ENCODE data around the gene ISG20L2.
A peak's percentile ranks its signal among the peaks of the same experiment; 100 is the strongest.

The ISG20L2 gene

DNA sequence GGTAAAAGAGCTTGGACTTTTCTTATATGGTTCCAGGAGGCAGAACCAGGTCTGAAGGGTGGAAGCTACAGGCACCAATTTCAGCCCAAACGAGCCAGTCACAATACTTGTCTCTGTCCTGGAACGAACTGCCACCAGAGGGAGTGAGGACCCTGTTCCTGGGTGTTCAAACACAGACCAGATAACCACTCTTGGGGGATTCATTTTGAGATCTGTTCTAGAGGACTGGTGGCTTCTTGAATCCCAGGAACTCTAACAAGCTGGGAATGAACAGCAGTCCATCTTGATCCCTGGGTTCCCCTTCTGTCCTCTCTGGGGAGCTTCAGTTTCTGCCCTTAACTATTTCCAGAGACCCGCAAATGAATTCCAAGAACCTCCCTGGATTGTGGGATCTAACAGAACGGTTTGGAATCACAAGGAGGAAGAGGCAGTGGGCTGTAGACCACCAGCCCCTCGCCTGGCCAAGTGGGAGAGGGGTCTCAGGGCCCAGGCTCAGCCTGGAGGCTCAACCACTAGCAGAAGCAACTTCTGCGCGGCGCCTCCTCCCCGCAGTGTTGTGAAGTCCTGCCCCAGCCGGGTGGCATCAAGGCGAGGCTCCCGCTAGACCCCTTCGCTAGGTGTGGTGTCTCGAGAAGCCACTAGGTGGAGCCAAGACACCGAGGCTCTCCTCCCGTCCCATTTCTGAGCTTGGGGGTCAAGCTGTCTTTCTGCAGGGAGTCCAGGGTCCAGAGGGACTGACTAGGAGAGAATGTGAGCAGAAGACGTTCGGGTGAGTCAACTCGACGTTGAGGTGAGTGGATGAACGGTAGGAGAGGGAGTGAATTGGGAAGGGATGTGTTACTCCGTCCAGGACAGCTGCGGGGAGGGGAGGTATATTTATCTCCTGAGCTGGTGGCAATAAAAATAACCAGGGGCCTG, 39.3 kb downstream of the ISG20L2 start:
- DNase-seq (ENCODE audit: low spot score): peak; percentile 79

DNA sequence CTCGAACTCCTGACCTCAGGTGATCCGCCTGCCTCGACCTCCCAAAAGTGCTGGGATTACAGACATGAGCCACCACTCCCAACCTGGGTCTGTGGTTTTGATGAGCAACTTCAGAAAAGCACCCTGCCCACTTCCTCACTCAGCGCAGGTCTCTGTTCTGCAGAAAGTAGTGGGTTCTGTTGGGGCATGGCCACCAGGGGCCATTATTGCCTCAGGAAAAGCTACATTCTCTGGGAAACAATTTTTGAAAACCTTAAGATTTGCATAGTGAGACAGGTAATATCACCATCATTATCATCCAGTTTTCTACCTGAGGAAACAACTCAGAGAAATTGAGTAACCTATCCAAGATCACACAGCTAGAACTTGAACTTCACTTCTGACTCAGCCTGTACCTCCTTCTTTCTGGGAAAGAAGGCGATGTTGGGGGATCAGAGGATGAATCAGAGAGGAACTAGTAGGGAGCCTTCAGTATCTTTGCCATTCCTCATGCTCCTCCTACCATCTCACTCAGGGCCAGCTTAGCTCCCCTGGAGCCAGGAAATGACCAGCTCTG, 44.3 kb downstream of the ISG20L2 start:
- DNase-seq (ENCODE audit: low spot score): no peak

DNA sequence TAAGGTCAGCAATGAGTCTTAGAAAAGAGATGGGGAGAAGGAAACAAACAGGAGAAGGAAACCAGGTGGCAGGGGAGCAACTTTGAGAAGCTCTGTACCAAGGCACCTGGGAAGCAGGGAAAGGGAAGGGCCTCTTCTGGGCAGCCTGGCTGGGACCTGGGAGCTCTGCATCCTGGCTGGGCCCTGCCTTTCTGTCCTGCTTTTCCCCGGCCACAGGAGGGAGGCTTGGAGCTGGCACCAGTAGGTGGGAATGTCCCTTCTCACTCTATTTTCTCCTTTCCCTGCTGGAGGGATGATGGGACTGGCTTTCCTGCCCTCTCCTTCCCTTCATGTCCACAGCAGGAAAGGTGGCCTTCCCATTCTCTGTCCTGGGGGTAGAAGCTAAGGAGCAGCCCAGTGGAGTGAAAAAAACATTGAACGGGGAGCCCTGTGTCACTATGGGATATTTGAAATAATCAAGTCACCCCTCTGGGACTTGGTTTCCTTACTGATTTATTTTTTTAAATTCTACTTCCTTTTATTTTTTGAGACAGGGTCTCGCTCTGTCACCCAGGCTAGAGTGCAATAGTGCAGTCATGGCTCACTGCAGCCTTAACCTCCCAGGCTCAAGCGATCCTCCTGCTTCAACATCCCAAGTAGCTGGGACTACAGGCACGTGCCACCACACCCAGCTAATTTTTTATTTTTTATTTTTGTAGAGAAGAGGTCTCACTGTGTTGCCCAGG, 46.2 kb downstream of the ISG20L2 start:
- DNase-seq (ENCODE audit: low spot score): no peak

DNA sequence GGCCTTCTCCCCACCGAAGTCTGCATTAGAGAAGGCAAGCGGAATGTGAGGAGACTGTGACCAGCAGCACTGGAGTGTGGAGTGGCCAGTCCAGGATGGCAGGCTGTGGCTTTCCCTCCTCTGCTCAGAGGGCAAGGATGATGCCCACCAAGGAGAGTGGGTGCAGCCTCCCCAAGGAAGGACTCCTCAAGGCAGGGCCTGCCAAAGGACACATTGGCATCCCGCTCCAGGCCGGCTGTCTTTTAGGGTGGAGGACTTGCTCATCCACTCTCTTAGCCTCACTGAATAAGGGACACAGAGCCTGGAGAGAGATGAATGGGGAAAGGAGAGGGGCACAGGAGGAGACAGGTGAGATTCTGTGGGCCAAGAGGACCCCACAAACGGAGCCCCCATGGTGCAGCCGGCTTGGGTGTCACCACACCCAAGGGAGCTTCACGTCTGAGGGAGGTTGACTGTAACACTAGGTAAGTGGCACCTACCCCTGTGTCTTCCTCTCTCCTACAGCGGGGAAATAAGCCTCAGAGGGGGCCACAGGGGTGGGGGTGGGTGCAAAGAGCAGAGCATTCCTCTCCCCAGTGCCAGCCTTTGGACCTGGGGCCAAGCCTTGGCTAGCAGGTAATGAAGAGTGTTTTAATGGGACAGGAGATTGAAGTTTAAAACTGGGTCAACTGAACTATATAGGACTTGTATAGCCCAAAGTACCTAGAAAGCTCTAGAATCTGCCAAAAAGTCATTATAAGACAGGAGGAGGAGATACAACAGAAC, 47.2 kb downstream of the ISG20L2 start:
- DNase-seq (ENCODE audit: low spot score): no peak

DNA sequence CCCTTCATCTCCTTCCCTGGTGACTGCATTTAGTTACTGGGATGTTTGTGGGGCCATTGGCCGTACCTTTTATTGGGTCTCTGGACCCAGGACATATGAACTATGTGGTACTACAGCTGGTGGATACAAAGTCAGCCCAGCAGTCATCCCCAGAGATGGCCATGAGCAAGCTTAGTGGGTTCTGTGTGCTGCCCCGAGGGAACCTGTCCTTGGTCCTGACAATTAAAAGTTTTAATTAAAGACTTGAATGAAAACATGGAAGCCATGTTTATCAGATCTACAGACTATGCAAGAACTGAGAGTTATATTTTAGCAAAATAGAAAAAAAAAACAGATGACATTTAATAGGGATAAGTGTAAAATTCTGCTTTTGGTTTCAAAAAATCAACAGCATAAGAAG, 48.5 kb downstream of the ISG20L2 start:
- DNase-seq (ENCODE audit: low spot score): no peak

DNA sequence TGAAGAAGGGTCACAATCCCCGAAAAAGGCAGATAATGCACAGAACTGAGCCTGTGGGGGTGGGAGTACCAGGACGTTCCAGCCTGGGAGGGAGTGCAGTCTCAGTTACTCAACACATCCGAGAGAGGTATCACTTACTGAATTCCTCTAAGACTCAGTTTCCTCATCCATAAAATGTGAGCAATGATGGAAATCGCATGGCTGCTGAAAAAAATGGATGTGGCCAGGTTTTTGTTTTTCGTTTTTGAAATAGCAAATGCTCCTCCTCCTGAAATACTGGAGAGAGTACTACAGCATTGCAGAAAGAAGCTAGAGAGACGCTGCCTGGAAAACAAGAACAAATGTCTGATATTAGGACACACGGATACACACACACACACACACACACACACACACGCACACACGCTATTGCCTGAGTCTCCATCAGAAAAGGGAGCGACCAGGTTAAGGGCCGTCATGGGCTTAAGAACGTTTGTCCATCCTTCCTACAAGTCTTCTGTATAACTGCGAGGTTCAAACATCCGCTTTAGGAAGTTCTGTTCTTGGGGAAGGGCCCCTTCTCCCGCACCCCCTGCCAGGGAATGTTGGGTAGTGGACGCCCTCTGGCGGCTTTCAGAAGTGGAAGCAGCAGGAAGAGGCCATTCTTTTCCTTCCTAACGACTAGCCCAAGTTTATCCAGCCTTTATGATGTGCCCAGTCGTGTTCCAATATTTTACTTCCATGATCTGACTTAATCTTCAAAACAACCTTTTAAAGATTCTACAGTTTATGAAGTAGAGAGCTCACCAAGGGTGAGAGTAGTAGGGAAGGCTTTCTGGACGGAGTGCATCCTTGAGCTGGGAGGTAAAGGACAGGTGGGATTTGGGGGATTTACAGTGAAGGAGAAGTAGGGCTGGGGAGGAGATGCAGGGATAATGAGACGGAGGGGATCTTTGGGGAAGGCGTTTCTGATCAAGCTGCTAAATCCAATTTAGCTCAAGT, 50.7 kb downstream of the ISG20L2 start:
- DNase-seq (ENCODE audit: low spot score): no peak

DNA sequence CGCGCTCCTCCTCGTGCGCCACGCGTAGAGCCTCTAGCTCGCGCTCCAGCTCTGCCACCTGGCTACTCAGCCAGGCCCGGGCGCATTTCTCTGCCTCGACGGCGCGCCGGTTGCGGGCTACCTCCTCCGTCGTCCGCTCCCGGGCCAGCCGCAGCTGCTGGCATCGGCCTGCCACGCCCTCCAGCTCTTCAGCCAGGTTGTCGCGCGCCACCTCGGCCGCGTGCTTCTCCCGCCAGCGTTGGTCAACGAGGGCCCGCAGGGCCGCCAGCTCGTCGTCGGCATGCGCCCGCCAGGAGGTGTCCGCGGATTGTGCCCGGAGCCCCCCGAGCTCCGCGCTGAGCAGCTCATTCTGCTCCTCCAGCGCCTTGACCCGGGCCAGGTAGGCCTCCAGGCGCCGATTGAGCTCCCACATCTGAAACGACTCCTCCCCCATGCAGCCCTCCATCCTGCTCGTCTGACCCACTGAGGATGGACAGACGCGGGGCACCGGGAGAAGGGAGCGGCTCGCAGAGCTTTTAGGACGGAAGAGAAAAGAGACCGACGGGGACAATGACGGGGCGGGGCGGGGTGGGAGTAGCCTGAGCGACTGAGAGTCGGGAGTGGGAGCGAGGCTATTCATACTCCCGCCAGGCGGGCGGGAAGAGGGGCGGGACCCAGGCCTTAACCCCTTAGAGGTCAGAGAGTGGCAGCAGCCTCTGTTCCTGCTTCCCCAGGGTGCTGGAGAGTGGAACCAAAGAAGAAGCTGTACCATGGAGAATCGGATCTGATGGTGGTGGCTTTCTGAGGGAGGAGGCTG, 51.5 kb downstream of the ISG20L2 start, which contains the start of gene NES:
Gene NES, minus strand, starts transcription at position 588 of the 796 bp plus-strand sequence. Its CDS starts 143 bp downstream, at position 445.
- DNase-seq (ENCODE audit: low spot score): peak; percentile 92

DNA sequence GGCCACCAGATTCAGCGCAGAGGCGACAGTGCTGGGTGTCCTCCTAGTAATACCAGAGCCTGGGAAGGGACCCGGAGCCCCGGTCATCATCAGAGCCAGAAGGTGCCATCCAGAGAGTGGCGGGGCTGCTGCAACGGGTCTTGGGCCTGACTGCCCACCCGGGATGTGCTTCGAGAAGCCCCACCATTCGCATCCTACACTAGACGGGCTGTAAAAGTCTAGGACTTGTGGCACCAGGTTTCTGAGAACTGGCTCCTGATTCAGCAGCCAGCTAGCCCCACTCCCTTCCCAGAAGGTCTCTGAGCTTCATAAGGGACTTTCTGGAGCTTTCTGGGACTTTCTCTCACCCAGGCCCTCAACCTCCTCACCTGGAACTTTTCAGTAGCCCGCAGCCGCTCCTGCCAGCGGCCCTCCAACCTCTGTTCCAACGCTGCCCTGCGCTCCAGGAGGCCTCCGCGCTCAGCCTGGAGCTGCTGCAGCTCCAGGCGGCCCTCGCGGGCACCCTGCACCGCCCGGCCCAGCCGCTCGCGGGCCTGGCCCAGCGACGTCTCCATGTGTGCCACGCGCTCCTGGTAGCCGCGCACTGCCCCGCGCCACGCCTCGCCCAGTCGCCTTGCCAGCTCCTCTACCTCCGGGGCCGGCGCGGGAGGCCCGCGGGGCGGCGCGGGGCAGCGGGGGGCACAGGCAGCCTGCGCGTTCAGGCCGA, 52.3 kb downstream of the ISG20L2 start:
- DNase-seq (ENCODE audit: low spot score): no peak

DNA sequence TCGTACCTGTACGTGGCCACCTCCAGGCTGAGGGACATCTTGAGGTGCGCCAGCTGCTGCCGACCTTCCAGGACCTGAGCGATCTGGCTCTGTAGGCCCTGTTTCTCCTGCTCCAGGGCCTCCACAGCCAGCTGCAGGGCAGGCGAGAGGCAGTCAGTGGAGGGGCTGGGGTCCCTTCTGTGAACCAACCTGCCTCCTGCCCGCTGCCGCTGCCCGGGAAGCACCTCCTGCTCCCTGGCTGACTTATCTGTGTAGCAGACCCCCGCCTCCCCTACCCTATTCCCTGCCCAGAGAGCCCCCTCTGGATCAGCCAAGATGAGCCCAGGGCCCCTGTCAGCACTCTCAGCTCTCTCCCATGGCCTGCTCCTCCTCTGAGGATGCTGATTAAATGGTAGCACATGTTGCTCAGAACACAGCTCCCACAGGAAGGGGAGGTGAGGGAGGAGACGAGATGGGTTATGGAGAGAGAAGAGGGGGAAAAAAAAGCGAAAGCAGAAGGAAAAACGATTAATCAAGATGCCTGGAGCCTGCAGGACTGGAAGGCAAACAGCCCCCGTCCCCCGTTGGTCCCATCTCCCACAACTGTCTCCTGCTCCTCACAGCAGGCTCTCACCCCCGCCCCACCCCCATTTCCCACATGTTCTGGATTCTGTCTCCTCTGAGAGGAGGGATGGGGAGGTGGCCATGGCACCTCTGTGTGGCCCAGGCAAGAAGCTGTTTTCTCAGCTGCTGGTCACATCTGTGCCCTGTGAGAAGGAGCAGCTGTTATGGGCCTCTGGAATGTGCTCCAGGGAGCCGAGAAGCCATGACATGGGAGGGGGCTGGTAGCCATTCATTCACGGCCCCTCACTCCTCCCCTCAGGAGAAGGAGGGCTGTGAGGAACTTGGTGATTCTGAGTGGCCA, 53.1 kb downstream of the ISG20L2 start:
- no peak for DNase-seq (ENCODE audit: low spot score)

DNA sequence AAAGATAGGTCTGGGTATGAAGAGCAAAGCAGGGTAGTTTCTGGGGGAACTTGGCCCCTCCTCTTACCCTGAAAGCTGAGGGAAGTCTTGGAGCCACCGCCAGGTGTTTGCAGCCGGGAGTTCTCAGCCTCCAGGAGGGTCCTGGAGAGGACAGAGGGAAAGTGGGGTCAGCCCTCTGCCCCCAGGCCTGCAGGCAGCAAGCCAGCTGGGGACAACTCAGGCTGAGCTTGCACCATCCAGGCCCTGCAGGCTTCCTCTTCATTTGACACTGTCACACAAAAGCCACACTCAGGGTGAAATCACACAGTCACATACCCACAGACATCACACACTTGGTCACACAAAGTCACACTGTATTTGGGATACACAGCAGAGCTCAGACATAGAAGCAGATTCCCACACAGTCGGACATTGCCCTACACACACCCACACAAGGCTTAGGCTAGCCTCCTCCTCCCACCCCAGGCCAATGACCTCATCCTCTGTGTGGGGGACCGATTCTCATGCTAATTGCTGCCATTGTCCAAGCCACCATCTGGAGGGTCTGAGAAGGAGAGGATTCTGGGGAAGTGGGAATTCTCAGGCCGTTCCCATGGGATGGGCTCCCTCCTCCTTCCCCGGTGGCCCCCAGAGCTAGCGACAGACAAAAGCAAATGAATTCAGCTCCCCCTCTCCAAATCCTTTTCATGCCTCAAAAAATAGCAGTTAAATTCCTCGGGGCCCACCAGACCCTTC, 55.0 kb downstream of the ISG20L2 start:
- DNase-seq (ENCODE audit: low spot score): no peak
